HG03159 (cell line): ENCODE measurements around the gene OR14I1.

ENCODE experiments used
- ATAC-seq: cut with Tn5 transposase; IDR thresholded peaks from one replicate; pipeline ENCODE4 v1.9.1; 2021; ENCODE audit warnings: mild to moderate bottlenecking, moderate library complexity; ENCODE audit not compliant: unreplicated experiment

OR14I1 gene

DNA sequence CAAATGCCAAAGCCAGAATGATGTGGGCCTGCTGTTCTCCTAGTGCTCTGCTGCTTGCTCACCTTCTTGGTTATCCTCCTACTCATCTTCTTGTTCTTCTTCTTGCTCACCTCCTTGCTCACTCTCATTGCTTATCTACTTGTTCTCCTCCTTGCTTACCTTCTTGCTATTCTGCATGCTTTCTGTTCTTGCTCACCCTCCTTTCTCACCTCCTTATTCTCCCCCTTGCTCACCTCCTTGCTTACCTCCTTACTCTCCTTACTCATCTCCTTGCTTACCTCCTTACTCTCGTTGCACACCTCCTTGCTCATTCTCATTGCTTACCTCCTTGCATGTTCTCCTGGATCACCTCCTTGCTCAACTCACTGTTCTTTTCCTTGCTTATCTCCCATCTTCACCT lies at the start of gene OR14I1:
TSS of gene OR14I1 (minus strand) at position 53 of the 400 bp plus-strand sequence.
- ATAC-seq, result no peak

DNA sequence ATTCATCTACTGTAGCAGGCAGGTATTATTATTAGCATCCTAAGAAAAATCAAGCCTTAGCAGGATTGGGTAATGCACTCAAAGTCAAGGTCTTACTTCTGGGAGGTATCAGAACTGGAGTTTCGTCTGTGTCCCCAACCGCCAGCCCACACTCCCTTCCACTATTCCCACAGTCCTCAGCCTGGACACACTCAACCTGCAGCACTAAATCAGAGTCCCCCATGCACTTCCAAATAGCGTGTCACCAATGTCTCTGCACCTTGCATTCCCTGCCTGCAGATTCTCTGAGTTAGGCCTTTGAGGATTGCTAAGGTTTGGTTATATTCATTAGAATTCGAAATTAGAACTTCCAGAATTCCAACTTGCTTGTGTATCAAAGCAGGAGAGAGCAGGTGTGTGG lies 49.1 kb upstream of the OR14I1 start:
- ATAC-seq, result no peak

DNA sequence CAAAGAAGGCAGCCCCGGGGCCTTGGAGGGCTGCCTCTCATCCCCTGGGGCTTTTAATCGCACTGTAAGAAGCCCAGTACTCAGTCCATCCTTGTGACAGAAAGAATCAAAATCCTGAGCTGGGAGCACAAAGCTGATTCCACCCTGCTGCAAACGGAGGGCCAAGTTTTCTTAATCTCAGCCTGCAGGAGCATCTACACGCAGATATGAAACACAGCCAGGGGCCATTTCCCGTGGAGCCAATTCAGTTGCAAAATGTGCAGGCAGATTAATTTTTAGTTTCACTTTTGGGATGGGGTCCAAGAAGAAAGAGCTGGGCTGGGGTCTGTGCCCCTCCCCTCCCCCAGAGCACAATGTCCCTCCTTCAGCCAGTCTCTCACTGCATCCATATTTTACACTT lies 48.6 kb upstream of the OR14I1 start:
- no peak for ATAC-seq

DNA sequence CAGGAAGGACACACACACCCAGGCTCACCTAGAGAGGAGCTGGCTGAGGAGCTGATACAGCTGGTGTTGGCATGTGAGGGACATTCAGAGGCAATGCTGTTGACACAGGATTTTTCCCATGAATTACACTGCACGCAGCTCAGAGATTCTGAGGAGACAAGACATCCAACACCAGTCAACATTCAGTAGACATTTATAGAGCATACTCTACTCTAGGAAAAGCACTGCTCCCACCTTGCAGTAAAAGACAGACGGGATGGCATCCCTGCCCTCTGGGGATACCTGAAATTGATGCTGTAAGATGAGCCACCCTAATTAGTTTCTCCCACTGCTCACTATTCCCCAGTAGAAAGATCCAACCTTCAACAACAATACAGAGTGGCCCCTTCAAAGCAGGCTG lies 47.9 kb upstream of the OR14I1 start:
- no peak for ATAC-seq

DNA sequence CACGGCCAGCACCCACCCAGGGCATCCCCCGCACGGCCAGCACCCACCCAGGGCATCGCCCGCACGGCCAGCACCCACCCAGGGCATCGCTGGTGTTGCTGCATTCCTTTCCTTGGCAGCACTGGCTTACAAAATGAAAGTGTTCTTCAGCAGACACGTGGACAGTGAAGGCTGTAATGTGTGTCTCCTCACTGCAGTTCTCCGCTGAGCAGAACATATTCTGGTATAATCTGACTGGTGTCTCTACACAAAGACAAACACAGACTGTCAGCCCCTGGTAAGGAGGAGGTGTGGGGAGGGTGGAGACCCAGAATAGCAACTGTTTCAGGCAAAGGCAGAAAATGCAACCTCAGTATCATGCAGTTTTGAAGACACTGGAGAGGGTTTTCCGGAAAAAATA lies 45.6 kb upstream of the OR14I1 start:
- ATAC-seq, result no peak

DNA sequence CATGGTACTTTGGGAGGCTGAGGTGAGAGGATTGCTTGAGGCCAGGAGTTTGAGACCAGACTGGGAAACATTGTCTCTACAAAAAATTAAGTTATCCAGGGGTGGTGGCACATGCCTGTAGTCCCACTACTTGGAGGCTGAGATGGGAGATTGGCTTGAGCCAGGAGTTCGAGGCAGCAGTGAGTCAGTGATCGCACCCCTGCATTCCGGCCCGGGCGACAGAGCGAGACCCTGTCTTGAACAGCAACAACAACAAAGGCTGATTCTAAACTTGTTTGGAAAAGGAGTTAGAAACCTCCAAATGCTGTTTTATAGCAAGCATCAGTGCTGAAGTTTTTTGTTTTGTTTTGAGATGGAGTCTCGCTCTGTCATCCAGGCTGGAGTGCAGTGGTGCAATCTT lies 38.3 kb upstream of the OR14I1 start:
- no peak for ATAC-seq

DNA sequence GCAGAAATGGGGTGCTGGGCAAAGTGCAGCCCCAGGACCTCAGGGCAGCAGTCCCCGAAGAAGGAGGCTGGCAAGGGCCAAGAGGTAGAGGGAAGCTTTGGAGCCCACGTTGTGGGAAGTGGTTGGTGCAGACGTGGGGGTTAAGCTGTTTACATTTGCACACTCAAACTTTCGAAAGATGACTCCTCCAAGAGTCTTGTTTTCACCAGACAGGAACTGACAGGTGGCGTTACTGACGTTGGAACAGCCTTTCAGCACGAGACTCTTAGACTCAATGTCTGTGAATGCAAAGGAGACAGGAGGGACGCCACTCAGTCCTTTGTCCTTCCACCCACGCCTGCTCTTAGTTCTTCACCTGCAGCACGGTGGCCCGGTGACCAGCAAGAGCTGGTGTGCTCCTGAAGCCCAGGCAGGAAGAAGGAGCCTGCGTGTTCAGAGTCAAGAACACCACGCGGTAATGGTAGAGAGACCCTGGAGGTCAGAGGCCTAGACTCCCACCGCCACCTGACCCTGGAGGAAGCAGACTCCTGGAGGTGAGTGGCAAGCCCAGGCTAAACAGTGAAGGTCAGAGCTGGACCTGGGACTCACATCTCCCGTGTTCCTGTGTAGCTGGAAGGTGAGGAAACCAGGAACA lies 37.1 kb upstream of the OR14I1 start:
- ATAC-seq, result no peak

DNA sequence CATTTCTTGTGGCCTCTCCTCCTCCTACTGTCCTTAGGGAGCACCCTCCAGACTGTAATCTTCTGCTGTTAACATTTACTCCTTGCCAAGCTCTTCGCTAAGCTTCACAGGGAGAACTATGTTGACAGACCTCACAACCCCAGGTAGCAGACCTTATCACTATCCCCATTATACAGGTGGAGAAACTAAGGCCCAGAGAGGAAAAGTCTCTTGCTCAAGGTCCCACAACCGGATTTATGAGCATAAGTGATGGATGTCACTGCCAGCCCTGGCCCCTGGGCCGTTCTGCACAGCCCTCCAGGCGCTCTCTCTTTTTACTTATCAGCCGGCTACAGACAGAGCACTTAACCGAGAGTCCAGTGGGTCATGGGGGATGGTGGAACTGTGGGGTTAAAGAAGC lies 34.9 kb upstream of the OR14I1 start:
- no peak for ATAC-seq

DNA sequence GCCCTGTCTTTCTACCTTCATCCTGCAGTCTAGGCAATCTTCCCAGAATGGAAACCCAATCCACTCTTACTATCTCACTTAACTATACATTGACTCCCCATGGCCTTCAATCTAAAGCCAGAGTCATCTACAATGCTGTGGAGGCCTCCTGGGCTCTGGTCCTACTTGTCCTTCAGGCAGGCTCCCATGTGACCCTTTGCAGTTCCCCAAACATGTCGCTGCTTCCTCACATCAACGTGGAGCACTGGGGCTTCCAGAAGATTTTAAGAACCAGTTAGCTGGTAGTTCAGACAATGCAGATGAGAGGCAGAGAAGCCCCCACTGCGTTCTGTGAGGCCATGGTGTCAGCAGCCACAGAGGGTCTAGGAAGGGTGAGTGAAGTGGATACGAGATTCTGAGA lies 34.4 kb upstream of the OR14I1 start:
- no peak for ATAC-seq

DNA sequence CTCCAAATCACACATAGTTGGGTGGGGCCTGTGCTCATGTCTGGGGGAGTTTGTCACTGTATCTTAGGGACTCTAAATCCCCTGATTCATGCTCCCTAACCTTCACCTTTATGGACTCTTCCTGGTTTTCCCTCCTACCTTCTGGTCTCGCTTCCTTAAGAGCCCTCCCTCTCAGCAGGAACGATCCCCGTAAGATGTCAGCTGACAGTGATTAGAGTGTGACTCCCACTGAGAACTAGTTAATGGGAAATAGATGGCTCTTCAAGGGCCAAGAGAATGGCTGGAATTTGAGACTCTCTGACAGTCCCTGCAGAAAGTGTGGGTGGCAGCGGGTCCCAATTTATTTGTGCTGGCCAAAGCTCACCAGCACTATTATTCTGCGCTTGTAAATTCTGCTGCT lies 31.0 kb upstream of the OR14I1 start:
- no peak for ATAC-seq

DNA sequence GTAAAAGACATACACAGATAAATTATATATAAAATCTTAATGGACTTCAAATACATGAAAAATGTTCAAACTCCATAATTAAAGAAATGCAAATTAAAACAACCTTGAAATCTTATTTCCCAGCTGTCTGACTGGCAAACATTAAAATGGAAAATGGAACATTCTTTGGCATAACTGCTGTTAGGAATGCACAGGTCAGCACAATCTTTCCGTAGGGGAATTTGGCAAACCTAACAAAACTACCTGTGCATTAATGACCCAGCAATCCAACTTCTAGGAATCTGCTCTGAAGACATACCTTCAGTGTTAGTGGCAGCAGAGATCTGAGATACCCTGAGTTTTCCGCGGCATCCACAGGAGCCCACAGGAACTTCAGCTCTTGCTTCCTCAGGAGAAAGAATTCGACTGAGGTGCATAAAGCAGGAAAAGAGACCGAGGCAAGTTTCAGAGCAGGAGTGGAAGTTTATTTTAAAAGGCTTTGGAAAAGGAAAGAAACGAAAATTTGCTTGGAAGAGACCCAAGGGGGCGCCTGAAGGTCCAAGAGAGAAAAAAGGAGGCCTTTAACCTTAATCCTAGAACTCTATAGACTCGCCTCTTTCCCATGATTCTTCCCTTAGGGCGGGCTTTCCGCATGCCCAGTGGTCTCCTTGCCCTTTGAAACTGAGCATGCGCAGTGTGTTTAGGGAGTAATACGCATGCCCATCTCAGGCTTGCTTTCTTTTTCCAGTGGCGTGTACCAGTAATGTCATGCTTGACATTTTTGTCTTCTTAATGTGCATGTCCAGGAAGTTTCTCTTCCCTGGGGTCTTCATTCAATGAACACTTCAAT lies 28.2 kb upstream of the OR14I1 start:
- ATAC-seq, result no peak

DNA sequence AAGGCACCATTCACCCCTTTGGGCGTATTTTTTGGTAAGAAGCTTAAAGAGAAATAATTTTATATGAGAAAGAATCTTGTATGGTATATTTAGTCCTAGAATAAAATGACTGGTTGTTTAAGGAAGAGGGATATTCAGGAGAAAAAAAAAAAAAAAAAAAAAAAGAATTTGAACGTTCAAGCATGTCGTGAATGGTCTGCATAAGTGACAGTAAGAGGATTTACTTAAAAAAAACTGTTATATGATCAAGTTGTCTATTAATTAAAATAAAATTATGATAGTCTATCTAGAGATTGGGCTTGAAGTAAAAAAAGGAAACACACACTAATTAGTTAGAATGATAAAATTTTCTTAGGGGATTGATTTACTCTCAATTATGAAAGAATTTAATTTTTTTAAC lies 11.7 kb upstream of the OR14I1 start:
- ATAC-seq, result no peak

DNA sequence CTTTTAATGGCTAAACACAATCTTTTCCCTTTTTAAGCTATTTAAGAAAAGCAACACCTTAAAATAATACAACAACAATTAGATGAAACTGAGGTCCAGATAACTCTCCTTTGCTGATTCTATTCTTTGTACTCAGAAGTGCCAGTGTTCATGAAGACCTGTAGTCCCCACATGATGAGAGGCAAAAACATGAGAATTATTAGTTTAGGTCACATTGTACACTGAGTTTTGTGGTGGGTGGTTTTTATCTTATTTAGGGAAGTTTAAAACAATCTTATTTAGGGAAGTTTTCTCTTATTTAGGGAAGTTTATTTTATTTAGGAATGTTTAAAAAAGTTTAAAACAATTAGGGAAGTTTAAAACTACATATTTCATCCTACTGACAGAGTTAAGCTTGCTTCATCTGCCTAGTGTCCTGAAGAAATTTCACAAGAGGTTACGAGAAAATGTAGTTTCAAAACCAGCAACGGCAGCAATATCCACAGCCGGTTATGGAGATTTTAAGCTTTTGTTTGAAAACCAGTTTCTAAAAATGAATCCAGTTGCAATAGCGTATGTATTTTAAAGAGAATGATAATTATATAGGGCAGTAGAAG lies 7.8 kb upstream of the OR14I1 start:
- no peak for ATAC-seq

DNA sequence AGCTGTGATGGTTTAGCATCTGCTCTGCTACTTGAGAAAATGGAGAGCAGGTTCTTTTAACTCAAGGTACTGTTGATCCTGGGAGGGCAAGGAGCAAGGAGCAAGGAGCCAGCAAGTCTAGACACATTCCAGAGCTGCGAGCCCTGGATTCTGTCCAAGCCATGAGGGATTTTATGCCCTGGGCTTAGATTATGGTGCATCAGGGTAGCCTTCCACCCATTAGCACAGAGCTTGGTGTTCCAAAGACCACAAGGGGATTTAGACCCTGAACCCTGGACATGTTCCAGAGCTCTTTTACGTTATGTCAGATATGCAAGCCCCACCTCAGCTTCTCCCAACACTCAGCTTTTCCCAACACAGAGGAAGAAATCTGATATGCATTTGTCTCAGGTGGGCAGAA lies 2.0 kb upstream of the OR14I1 start:
- no peak for ATAC-seq

DNA sequence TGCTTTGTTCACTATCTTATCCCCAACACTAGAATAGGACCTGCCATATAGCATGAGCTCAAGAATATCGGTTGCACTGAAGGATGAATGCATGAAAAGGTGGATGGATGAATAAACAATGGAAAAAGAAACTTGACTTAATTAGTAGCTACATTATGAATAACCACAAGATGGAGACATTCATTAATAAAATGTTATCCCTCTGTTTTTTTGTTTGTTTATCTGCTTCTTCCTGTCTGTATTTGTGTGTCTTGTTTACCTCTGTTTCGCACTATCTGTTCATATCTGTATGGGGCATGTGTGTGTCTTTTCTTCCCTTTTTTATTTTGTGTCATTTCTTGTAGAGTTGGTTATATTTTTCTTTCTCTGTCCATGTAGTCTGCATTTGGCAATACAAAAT lies 1.1 kb upstream of the OR14I1 start:
- ATAC-seq, result no peak

DNA sequence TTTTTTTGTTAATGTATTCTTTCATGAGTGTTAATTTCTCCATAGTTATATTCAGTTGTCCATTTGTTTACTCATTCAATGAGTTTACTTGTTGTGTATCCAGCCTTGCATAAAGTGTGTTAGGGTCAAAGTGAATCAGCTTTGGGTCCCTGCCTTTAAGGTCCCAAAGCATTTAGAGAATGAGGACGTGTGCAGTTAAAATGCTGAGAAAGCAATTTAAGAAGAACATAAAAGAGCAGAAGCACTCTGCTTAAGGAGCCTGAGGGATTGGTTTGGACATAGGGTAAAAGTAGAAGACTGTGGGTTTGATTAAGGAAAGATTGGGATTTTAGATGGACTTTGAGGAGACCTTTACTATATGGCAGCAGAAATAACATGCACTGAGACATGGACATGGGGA lies 3.5 kb downstream of the OR14I1 start:
- ATAC-seq, result no peak

DNA sequence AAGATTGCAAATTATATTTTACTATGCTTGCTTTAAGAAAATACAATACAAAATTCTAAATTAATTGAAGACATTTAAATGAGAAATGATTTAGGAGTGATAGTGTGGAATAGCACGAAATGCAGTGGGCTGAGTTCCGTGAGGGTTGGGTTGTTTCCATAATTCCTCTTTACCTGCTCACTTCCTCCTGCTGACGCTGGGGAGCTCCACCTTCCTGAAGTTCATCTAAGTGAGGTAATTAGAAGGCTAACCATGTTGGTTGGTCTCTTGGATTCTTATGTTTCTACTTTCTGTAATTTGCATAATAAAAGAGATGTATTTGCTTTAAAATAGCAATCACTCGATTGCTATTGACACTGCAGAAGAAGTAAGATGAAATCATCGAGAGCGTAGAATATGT lies 4.7 kb downstream of the OR14I1 start:
- ATAC-seq, result no peak

DNA sequence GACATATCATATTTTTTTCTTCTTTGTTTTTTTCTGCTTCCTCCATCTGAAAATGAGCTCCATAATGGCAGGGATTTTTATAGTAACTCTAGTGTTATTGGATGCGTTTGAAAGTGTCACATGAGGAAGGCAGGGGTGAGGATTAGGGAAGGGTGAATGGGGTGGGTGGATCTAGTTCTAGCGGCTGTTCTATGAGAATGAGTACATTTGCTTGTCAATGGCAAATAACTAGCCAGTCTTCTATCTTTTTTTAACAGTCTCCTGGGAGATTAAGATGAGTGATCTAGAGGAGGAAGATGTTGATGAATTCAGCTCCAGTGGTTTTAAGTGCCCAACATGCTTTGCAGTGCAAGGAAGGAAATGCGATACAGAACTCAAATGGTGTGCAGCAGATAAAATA lies 5.8 kb downstream of the OR14I1 start:
- no peak for ATAC-seq

DNA sequence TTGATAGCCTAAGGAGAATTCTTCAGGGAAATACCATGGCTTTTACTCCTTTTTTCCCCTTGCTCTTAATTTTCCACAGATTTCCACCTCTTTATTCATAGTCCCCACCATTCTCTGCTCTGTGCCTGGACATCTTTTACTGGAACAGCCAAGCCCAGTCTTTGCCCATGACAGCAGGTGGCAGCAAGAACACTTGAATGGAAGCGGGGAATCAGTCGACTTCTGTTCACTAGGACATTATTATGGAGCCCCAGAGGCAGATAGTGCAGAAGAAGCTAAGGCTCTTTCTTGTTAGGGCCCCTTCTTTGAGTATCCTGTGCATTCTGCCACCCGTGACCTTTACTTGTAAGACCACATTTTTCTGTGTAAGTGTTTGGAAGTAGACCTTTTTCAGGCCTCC lies 6.3 kb downstream of the OR14I1 start:
- ATAC-seq, result no peak

DNA sequence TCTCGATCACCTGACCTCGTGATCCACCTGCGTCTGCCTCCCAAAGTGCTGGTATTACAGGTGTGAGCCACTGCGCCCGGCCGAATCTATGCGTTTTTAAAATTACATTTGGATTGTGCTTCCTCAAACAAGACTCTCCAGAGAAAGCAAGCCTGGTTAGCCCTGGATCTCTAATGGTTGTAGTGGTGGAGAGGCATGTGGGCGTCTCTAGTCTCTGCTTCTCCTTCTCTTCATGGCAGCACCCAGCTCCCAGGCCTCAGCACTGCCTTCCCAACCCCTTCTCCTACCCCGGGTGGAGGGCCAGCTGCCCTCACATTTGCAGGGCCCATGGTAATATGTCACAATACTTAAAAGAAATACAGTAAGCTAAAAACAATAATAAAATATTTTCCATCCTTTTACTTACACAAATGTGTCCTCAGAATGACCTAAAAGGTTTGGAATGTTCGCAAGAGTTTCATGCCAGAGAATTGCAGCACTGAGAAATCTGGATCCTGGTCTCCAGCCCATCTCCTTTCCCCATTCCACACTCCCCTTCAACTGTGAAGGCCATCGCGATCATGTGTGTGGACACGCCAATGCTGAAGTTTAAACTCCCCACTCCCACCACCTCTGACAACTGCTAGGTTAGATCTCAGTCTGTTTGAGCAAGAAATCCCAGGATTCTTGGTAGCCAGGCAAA lies 7.0 kb downstream of the OR14I1 start:
- no peak for ATAC-seq

DNA sequence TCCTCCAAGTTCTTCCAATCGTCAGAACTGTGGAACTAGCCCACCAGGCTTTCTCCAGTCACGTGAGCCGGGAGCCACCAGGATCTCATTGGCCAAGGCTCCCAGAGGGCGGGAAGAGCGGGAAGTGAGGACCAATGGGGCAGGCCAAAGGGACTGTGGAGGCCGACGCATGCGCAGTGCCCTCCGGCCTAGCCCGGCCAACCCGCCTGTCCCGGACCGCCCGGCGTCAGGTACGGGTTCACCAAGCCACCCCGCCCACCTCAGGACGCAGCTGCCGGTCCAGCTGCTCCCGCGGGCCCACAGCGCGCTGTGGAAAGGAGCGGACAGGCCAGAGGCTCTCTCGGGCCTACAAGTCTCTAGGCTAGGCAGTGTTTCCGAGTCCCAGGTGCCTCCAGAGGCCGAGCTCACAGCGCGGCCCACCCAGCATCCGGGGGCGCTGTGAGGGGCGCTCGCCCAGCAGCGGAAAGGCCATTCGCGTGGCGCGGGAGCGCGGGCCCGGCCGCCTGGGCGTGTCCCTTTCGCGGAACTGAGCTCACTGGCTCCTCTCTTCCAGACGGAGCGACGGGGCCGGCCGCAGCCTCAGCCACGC lies 10.9 kb downstream of the OR14I1 start:
- no peak for ATAC-seq
